ENCODE results near the gene KCNA2. TPM values are rescaled to one million over a fixed set of nuclear protein-coding genes. Genes with fewer than 3 reads are reported as not detected.

The KCNA2 gene
- total and polyA plus RNA-seq, 2 donors (not counting 1 experiment from before 2014, with no cell fraction given) = 0.17 TPM; not detected in 1

GRCh38 chr1:110616587-110616986 is 10.4 kb upstream of the KCNA2 start:
- DNase-seq (ENCODE audit: low read depth in 2 of 2) = peak in 1 of 2 donors; percentile 17
- Histone ChIP-seq H3K79me2 (ENCODE audit: control insufficient read depth, insufficient read depth, low read length) (no peaks in the 10 kb centered on the region), H3K4me1 (ENCODE audit: control insufficient read depth, extremely low read depth, insufficient read depth, low read length) (no peaks in the 10 kb centered on the region), H3K9me3 (ENCODE audit: control insufficient read depth, insufficient read depth, low read depth, low read length) (no peaks in the 10 kb centered on the region), H3K27me3 (ENCODE audit: control insufficient read depth, insufficient read depth, low read length) (peaks cover 9% of the 10 kb centered on the region), H3K9ac (ENCODE audit: insufficient read depth, low read length) (no peak overlapping the region), H4K20me1 (ENCODE audit: control insufficient read depth, extremely low read depth, insufficient read depth, low read length) (no peaks in the 10 kb centered on the region), H3K27ac (ENCODE audit: insufficient read depth, low read length) (no peak overlapping the region), H3K4me2 (ENCODE audit: extremely low read depth, insufficient read depth, low read length) (no peak overlapping the region), H3K36me3 (ENCODE audit: control insufficient read depth, insufficient read depth, low read length) (no peaks in the 10 kb centered on the region), H2AFZ (ENCODE audit: low read length) (no peak overlapping the region), H3K4me3 (replicated peaks in 1 of 4; ENCODE audit: control extremely low read depth in 1 of 4, insufficient read depth in 1 of 4, low read depth in 3 of 4, low read length in 4 of 4) (no peak overlapping the region)
- TF ChIP-seq EZH2 (IDR thresholded peaks at IDR 0.05; ENCODE audit: low read length, missing control alignments) (no peak), CTCF (conservative IDR thresholded peaks at IDR 0.05 in 1 of 2, IDR thresholded peaks at IDR 0.05 in 1 of 2; ENCODE audit: low read depth in 1 of 2, low read length in 2 of 2) (no peak)

GRCh38 chr1:110615548-110616130 is 9.5 kb upstream of the KCNA2 start:
- Histone ChIP-seq H3K4me2 (ENCODE audit: extremely low read depth, insufficient read depth, low read length) (no peak overlapping the region), H3K9me3 (ENCODE audit: control insufficient read depth, insufficient read depth, low read depth, low read length) (no peaks in the 10 kb centered on the region), H3K27me3 (ENCODE audit: control insufficient read depth, insufficient read depth, low read length) (peaks cover 9% of the 10 kb centered on the region), H3K4me3 (replicated peaks in 1 of 4; ENCODE audit: control extremely low read depth in 1 of 4, insufficient read depth in 1 of 4, low read depth in 3 of 4, low read length in 4 of 4) (no peak overlapping the region), H3K4me1 (ENCODE audit: control insufficient read depth, extremely low read depth, insufficient read depth, low read length) (no peaks in the 10 kb centered on the region), H3K36me3 (ENCODE audit: control insufficient read depth, insufficient read depth, low read length) (no peaks in the 10 kb centered on the region), H4K20me1 (ENCODE audit: control insufficient read depth, extremely low read depth, insufficient read depth, low read length) (no peaks in the 10 kb centered on the region), H3K9ac (ENCODE audit: insufficient read depth, low read length) (no peak overlapping the region), H3K79me2 (ENCODE audit: control insufficient read depth, insufficient read depth, low read length) (no peaks in the 10 kb centered on the region), H3K27ac (ENCODE audit: insufficient read depth, low read length) (no peak overlapping the region), H2AFZ (ENCODE audit: low read length) (no peak overlapping the region)
- DNase-seq (ENCODE audit: low read depth in 2 of 2) = peak; percentile 34 to 62
- no peak for TF ChIP-seq EZH2 (IDR thresholded peaks at IDR 0.05; ENCODE audit: low read length, missing control alignments)
- peak; percentile 76 to 85 for TF ChIP-seq CTCF (conservative IDR thresholded peaks at IDR 0.05 in 1 of 2, IDR thresholded peaks at IDR 0.05 in 1 of 2; ENCODE audit: low read depth in 1 of 2, low read length in 2 of 2)

GRCh38 chr1:110612060-110612745 is 6.0 kb upstream of the KCNA2 start:
- peaks cover 39% of the 10 kb centered on the region for H3K27me3 ChIP-seq (ENCODE audit: control insufficient read depth, insufficient read depth, low read length)

More at GRCh38 chr1:110612060-110612745, 6.0 kb upstream of the KCNA2 start:
- Histone ChIP-seq H3K4me1 (ENCODE audit: control insufficient read depth, extremely low read depth, insufficient read depth, low read length) (no peaks in the 10 kb centered on the region), H3K36me3 (ENCODE audit: control insufficient read depth, insufficient read depth, low read length) (no peaks in the 10 kb centered on the region), H3K79me2 (ENCODE audit: control insufficient read depth, insufficient read depth, low read length) (no peaks in the 10 kb centered on the region), H4K20me1 (ENCODE audit: control insufficient read depth, extremely low read depth, insufficient read depth, low read length) (no peaks in the 10 kb centered on the region), H3K9ac (ENCODE audit: insufficient read depth, low read length) (no peak overlapping the region), H3K4me3 (replicated peaks in 1 of 4; ENCODE audit: control extremely low read depth in 1 of 4, insufficient read depth in 1 of 4, low read depth in 3 of 4, low read length in 4 of 4) (no peak overlapping the region), H3K9me3 (ENCODE audit: control insufficient read depth, insufficient read depth, low read depth, low read length) (no peaks in the 10 kb centered on the region), H3K27ac (ENCODE audit: insufficient read depth, low read length) (no peak overlapping the region), H3K4me2 (ENCODE audit: extremely low read depth, insufficient read depth, low read length) (no peak overlapping the region), H2AFZ (ENCODE audit: low read length) (no peak overlapping the region)
- TF ChIP-seq CTCF (conservative IDR thresholded peaks at IDR 0.05 in 1 of 2, IDR thresholded peaks at IDR 0.05 in 1 of 2; ENCODE audit: low read depth in 1 of 2, low read length in 2 of 2) (no peak), EZH2 (IDR thresholded peaks at IDR 0.05; ENCODE audit: low read length, missing control alignments) (no peak)
- DNase-seq (ENCODE audit: low read depth in 2 of 2) = no peak

Measured in fibroblast of lung (primary cell).